GM12872 (cell line): Measurements from ENCODE around the gene BCCIP.

Experiments used
- CTCF ChIP-seq: IDR thresholded peaks from 3 replicates; pipeline ENCODE4 v1.5.1; 2011; ENCODE audit warnings: low read depth, mild to moderate bottlenecking, low read length, moderate library complexity; ENCODE audit not compliant: insufficient read depth

BCCIP gene

GRCh38 chr10:125815764-125816163, 7.6 kb upstream of the BCCIP start:
- no peak for TF ChIP-seq CTCF

- no peak for TF ChIP-seq CTCF
Measured at GRCh38 chr10:125816548-125816947, 6.8 kb upstream of the BCCIP start.

- no peak for TF ChIP-seq CTCF
Measured at GRCh38 chr10:125817337-125817946, 5.9 kb upstream of the BCCIP start.

- TF ChIP-seq CTCF, result no peak
Measured at GRCh38 chr10:125820701-125821100, 2.6 kb upstream of the BCCIP start.

- no peak for TF ChIP-seq CTCF
Measured at GRCh38 chr10:125823663-125824251, 411 bp downstream of the BCCIP start.

- no peak for TF ChIP-seq CTCF
Measured at GRCh38 chr10:125824736-125825135, 1.4 kb downstream of the BCCIP start.

- TF ChIP-seq CTCF, result no peak
Measured at GRCh38 chr10:125827133-125827532, 3.8 kb downstream of the BCCIP start.
